ENCODE results near the gene CDH4. TPM values are rescaled to one million over a fixed set of nuclear protein-coding genes. Genes with fewer than 3 reads are reported as not detected.

CDH4 gene
- total and polyA plus RNA-seq, 2 of the 8 experiments (the other 6 are each of a cell fraction or from before 2014, with no cell fraction given): 4.3 to 7.9 TPM

DNA sequence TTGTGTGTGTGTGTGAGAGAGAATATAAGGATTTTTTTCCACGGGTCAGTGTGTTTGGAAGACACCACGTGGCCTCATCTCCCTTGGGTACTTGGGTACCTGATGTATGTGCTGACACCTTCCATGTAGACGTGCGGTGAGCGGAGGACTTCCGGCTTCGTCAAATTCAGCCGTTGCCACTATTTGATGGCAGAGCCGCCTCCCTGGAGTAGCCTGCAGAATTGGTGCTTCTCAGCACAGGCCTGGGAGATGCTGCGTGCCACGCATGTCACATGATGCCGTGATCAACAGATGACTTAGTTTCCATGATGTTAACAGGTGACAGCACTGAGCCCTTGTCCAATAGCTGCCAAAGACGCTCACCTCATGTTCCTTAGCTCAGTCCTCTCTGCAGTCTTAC lies 69.4 kb downstream of the CDH4 start:
- Histone ChIP-seq H3K27me3 (replicated peaks in 1 of 4; ENCODE audit: control insufficient read depth in 3 of 4, extremely low read depth in 1 of 4, insufficient read depth in 3 of 4, low read length in 3 of 4) (peaks cover 0 to 3% (median 0%) of the 10 kb centered on the region in 4 experiments; a peak in 3 of 7 replicates), H4K91ac (replicated peaks; ENCODE audit: insufficient read length, low read length) (no peak overlapping the region), H3K56ac (replicated peaks; ENCODE audit: insufficient read length, low read depth, low read length) (no peak overlapping the region), H3K23me2 (ENCODE audit: low read depth, low read length) (no peaks in the 10 kb centered on the region), H3K36me3 (ENCODE audit: control insufficient read depth in 2 of 4, insufficient read depth in 4 of 4, low read length in 3 of 4) (no peaks in the 10 kb centered on the region), H2AFZ (ENCODE audit: low read length) (no peak overlapping the region), H3K9me3 (ENCODE audit: insufficient read depth in 2 of 2, low read depth in 1 of 2, low read length in 1 of 2) (no peaks in the 10 kb centered on the region), H2BK12ac (ENCODE audit: low read depth, low read length) (no peak overlapping the region), H4K8ac (ENCODE audit: extremely low read depth, insufficient read depth, low read length) (no peak overlapping the region), H2BK5ac (ENCODE audit: low read depth, low read length) (no peak overlapping the region), H4K20me1 (replicated peaks in 1 of 2; ENCODE audit: control insufficient read depth in 1 of 2, insufficient read depth in 2 of 2, low read length in 2 of 2) (peaks cover 0 to 8% of the 10 kb centered on the region in 2 experiments), H3K4me2 (ENCODE audit: insufficient read depth in 1 of 2, low read depth in 2 of 2, low read length in 2 of 2) (no peak overlapping the region), H3K79me1 (ENCODE audit: low read depth, low read length) (peaks cover 4% of the 10 kb centered on the region; the same call in 1 of the 2 replicates), H3K14ac (ENCODE audit: insufficient read length) (no peak overlapping the region), H3K18ac (ENCODE audit: extremely low read depth, low read length) (no peak overlapping the region), H3K4me1 (replicated peaks in 1 of 4; ENCODE audit: control insufficient read depth in 3 of 4, insufficient read depth in 4 of 4, low read length in 3 of 4) (peaks cover 0 to 6% (median 0%) of the 10 kb centered on the region in 4 experiments; a peak in 1 of 7 replicates), H4K5ac (ENCODE audit: insufficient read length, low read depth, low read length) (no peak overlapping the region), H2BK120ac (replicated peaks; ENCODE audit: low read depth, low read length) (no peak overlapping the region), H3K9ac (replicated peaks in 1 of 4; ENCODE audit: extremely low read depth in 1 of 4, low read depth in 3 of 4, low read length in 3 of 4) (no peak overlapping the region), H2BK15ac (ENCODE audit: low read length) (no peak overlapping the region), H3K23ac (ENCODE audit: insufficient read length) (no peak overlapping the region), H3K79me2 (ENCODE audit: control insufficient read depth in 1 of 2, insufficient read depth in 2 of 2, low read length in 2 of 2) (no peaks in the 10 kb centered on the region), H2AK5ac (ENCODE audit: low read depth, low read length) (no peak overlapping the region), H3K4ac (replicated peaks; ENCODE audit: insufficient read length, low read depth, low read length) (no peak overlapping the region), H3K4me3 (ENCODE audit: extremely low read depth in 1 of 4, insufficient read depth in 2 of 4, low read depth in 3 of 4, low read length in 4 of 4) (no peak overlapping the region), H3K27ac (ENCODE audit: low read depth, low read length) (no peak overlapping the region), H2BK20ac (ENCODE audit: low read length) (no peak overlapping the region)
- ChIA-PET CTCF (ENCODE audit: partially characterized antibody) (interaction anchor here (0.7 to 0.9 kb wide), 2 partner anchors 13 to 14 kb away, joined by 3 read pairs; no protein-coding TSS in a partner anchor), POLR2A (ENCODE audit: partially characterized antibody) (no interaction called here)
- DNase-seq (ENCODE audit: low read depth in 1 of 2, low spot score in 2 of 2): no peak
- FAIRE-seq: no peak
- 94% methylated on average over 13 of the region's 13 CpGs; no CpG with 5 or more reads in 1 of the 2 experiments for WGBS, 2 experiments (ENCODE audit: extremely low coverage in 1 of 2, insufficient coverage in 1 of 2, insufficient read length in 1 of 2, insufficient replicate concordance in 2 of 2, low coverage in 1 of 2, low lambda C conversion rate in 2 of 2, missing lambda C conversion rate in 1 of 2)
- TF ChIP-seq RAD21 (IDR thresholded peaks at IDR 0.05 in 1 of 2, conservative IDR thresholded peaks at IDR 0.05 in 1 of 2; ENCODE audit: low read depth in 2 of 2, low read length in 2 of 2): no peak
- no peak for TF ChIP-seq FOSL1 (IDR thresholded peaks at IDR 0.05; ENCODE audit: insufficient read depth, low read depth, low read length)
- no peak for TF ChIP-seq SAP30 (IDR thresholded peaks at IDR 0.05; ENCODE audit: insufficient read depth, insufficient replicate concordance, low read length)

Data from H1 (cell line).